Hair follicular keratinocyte (primary cell): ENCODE data around the gene SPATA4. TPM values are rescaled to one million over a fixed set of nuclear protein-coding genes. Genes with fewer than 3 reads are reported as not detected.

ENCODE experiments used
- total RNA-seq: library from RNA; depleted of rRNA; stranded (reverse); fragments of >200 nt; gene quantifications from 2 replicates; pipeline ENCODE4 v1.2.3, GENCODE V29; 2015

Gene SPATA4
- 0.08 TPM in 1 of 2 replicates, not detected in the other for total RNA-seq

GRCh38 chr4:176195184-176195978 is at the start of gene SPATA4:
Gene SPATA4, minus strand, starts transcription at chr4:176195585. Its CDS starts 23 bp downstream, at chr4:176195562.

Other genes with a start within 250 kb of the SPATA4 start
- gene WDR17, start 129.7 kb downstream of the SPATA4 start, total RNA-seq: 0.16 and 1.4 TPM in 2 replicates
- gene ASB5, start 73.6 kb upstream of the SPATA4 start, total RNA-seq: not detected in 2 replicates
- 106 and 118 TPM in 2 replicates for gene SPCS3, start 124.4 kb upstream of the SPATA4 start, total RNA-seq